CD4-positive, alpha-beta T cell treated with Interferon gamma for 1 hour (primary cell): ENCODE measurements around the gene CDC16.

ENCODE experiments used
- DNase-seq: peaks from one replicate; pipeline ENCODE4 v3.0.0-alpha.2; 2020

The CDC16 gene

GRCh38 chr13:114264886-114265611 is 30.4 kb downstream of the CDC16 start:
- no peak for DNase-seq

DNA sequence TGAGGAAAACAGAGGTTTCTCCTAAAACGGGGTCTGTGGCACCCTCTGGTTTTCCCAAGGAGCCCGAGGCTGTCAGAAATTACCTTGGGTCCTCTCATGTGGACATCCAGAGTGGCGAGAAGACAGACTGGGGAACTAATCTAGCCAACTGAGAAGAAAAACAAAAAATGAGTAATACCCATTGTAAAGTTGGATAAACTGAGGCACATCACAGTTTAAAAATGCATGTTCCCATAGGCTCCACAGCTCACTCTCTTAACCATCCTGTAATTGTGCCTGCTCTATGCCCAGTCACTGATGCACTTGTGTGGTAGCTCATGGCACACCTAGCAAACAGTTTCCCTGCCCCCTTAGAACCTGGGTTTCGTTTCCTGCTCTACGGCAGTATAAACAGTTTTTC is 31.5 kb downstream of the CDC16 start:
- no peak for DNase-seq

DNA sequence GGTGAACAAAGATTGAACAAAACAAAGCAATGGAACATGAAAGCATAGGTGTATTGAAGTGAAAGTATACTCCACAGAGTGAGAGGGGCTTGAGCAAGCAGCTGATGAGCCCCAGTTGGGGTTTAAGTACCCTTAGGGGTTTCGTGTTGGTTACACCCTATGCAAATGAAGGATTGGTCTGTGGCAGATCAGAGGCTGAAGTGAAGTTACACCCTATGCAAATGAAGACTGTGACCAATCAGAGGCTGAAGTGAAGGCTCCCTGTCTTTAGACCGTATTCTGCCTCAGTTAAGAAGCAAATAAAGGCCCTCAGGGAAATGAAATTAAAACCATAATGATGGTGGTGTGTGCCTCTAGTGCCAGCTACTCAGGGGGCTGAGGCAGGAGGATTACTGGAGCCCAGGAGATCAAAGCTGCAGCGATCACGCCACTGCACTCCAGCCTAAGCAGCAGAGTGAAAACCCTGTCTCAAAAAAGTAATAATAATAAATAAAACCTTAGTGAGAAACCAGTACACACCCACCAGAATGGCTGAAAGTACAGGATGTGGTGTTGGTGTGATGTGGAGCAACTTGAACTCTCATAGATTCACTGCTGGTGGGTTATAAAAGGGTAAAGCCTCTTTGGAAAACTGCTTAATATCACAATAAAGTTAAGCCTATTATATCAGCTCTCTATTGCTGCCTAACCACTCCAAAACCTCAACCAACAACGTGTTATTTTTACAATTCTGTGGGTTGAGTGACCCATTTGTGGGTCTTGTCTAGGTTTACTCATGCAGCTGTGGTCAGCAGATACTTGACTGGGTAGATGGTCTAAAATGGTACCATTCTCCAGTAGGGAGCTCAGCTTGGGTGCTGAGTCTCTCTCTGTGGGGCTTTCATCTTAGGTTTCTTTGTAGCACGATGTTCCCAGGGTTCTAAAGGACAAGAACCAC is 33.9 kb downstream of the CDC16 start:
- DNase-seq: no peak

- no peak for DNase-seq
Observed at GRCh38 chr13:114269281-114269770, 34.6 kb downstream of the CDC16 start.

GRCh38 chr13:114272977-114273376 is 38.3 kb downstream of the CDC16 start:
- DNase-seq: no peak

DNA sequence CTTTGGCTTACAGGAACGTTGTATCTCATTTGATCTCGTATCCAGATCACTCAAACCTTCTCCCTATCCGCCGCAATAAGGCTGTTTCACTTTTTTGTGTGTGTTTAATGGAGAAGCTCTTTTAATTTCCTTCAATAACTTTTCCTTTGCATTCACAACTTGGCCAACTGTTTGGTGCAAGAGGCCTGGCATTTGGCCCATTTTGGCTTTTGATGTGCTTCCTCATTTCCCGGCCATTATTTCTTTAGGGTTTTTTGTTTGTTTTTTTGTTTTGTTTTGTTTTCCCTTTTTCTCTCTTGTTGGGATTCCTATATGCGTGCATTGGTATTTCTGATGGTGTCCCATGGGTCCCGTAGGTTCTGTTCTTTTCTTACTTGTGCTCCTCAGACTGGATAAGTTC is 40.6 kb downstream of the CDC16 start:
- DNase-seq: no peak

DNA sequence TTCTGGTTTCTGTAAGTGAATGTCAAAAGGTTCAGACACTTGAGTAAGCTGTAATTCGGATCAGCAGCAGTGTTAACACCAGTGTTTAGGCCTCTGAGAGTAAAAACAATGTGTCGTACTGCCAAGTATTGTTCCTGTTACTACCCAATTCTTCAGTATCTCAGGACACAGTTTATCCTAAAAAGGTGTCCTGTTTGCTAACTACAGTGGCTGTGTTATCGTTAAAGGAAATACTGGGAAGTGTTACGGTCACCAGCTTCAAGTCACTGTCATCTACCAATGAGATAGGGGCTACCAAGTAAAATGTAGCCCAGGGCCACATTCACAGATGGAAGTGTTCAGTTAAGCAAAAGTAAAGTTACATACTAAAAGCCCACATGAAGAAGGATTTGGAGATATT is 44.4 kb downstream of the CDC16 start:
- DNase-seq: no peak

DNA sequence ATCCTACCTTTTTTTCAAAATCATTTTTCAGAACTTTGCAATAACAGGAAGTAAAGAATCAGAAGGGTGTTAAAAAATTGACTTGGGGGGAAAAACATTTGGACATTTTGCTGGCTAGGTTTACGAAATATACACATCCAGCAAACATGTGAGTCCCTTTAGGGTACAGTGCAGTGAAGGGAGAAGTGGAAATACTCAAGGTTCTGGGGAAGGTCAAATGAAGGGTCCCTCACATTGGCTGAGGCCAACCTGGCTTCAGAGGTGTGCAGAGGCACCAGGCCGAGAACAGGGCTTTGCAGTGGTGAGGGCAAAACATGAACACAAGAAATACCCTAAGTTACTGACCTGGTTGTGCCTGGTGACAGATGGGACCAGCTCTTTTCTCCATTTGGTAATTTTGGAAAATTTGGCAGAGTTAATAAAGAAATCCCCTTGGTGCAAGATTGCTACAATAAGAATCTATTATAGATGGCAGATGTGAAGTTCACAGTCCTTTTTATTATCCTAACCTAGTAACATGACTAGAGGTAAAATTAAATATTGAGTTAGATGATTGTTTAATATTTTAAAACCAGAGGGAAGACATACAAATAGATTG is 45.2 kb downstream of the CDC16 start:
- no peak for DNase-seq

GRCh38 chr13:114281351-114282040 is 46.8 kb downstream of the CDC16 start, which contains the start of gene UPF3A:
TSS of gene UPF3A (plus strand) at chr13:114281601. CDS start at chr13:114281640, 39 bp downstream.
- peak; percentile 85 for DNase-seq

- no peak for DNase-seq
Observed at GRCh38 chr13:114282041-114282670, 47.5 kb downstream of the CDC16 start.

DNA sequence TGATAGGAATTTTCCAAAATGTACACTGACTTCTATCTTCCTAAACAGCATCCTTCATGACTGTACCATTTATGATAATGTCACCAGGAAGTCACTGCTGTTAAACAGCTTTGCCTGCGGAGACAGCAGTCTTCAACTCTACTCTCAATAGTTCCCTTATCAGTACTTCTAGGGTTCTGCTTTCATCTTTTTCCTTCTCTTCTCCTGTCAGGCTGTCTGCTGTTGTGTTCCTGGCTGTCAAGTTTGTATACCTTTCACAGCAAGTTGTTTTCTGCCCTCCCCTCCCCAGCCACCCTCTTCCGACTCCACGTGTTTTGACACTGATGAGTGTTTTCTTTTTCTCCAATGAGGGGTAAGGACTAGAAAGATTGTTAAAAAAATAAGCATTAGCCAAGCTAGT is 48.9 kb downstream of the CDC16 start:
- DNase-seq: no peak

DNA sequence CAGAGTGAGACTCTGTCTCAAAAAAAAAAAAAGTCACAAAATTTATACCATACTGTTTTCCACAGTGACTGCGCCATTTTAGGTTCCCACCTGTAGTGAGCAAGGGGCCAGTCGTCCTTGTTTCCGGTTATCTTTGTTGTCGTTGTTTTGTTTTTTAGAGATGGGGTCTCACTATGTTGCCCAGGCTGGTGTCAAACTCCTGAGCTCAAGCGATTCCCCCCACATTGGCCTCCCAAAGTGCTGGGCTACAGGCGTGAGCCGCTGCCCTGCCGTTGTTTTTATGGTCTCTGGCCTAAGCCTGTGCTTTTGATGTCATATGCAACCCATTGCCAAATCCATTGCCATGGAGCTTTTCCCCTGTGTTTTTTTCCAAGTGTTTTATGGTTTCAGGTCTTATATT is 50.0 kb downstream of the CDC16 start:
- no peak for DNase-seq

- no peak for DNase-seq
Observed at GRCh38 chr13:114285166-114285808, 50.6 kb downstream of the CDC16 start.

DNA sequence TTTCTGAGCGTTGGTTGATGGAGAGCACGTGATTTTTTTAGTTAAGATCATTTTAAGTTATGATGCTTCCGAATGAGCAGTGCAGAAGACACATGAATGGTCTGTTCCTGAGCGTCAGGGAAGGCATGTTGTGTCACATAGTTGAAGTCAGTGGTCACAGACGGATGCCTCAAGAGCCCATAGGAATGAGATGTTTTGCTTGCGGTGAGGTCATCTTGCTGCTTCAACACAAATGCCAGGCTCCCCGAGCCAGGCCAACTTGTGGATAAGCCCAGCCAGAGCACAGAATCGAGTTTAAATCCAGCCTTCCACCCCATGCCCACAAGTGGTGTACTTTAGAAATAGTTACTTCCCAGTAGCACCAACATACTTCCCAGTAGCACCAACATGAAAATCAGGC is 52.1 kb downstream of the CDC16 start:
- no peak for DNase-seq

GRCh38 chr13:114288157-114288591 is 53.5 kb downstream of the CDC16 start:
- no peak for DNase-seq

DNA sequence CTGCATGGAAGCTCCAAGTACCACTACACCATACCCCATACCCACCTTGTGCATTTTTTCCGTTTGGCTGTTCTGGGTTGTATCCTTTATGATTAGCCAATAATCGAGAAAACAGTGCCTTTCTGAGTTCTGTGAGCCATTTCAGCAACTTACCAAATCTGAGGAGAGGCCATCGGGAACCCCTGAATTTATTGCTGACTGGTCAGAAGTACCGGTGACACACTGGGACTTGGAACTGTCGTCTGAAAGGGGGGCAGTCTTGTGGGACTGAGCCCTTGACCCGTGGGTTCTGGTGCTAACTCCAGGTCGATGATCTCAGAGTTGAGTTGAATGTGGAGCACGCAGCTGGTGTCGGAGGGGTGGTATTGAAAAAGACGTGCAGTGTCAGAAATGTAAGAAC is 61.8 kb downstream of the CDC16 start:
- DNase-seq: no peak

GRCh38 chr13:114296902-114297301 is 62.2 kb downstream of the CDC16 start:
- no peak for DNase-seq

- no peak for DNase-seq
Observed at GRCh38 chr13:114298866-114299265, 64.2 kb downstream of the CDC16 start.

- DNase-seq: no peak
Observed at GRCh38 chr13:114299604-114300305, 65.1 kb downstream of the CDC16 start.

DNA sequence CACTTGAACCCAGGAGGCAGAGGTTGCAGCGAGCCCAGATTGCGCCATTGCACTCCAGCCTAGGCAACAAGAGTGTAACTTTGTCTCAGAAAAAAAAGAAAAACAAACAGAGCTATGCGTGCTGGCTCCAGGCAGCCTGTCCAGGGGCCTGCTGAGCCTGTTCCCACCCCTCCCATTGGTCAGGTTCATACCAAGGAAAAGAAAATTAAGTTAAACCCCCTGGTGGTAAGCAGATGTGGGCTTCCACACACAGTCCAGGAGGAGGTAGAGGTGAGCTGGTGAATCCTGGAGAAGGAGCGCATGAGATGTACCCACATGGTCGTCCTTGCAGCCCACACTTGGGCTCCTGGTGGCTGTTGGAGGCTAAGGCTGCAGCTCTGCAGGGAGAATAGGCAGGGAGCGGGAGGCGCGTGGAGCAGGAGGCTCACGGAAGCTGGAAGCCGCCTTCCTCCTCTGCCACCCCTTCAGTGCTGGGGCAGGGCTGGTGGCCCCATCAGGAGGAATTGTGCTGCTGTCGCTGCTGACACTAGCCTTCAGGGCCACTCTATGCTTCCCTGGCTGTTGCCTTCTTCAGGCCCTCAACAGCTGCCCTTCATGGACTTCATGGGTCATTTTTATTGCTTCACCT is 69.1 kb downstream of the CDC16 start:
- no peak for DNase-seq
